Vagina (tissue), 2 donors: Measurements from ENCODE around the gene DYNLT4.

Experiments used
- POLR2AphosphoS5 ChIP-seq, 2 donors: sonication (generic); formaldehyde crosslinking; IDR thresholded peaks; one replicate each; pipeline ENCODE4 v1.9.0; 2017; ENCODE audit warnings: antibody characterized with exemption in 2 of 2, mild to moderate bottlenecking in 2 of 2, low read depth in 1 of 2; ENCODE audit not compliant: insufficient read depth in 1 of 2
- TF ChIP-seq, protein P1 (sequence below), 3 experiments: fragments of 450-650 bp in 2 of 3; fragments of 200-600 bp in 1 of 3; sonication (generic) in 1 of 3; IDR thresholded peaks; one replicate each; pipeline ENCODE4 v1.5.1; 2017 to 2019; ENCODE audit warnings: antibody characterized with exemption in 3 of 3, mild to moderate bottlenecking in 2 of 3, moderate library complexity in 2 of 3

DNA sequence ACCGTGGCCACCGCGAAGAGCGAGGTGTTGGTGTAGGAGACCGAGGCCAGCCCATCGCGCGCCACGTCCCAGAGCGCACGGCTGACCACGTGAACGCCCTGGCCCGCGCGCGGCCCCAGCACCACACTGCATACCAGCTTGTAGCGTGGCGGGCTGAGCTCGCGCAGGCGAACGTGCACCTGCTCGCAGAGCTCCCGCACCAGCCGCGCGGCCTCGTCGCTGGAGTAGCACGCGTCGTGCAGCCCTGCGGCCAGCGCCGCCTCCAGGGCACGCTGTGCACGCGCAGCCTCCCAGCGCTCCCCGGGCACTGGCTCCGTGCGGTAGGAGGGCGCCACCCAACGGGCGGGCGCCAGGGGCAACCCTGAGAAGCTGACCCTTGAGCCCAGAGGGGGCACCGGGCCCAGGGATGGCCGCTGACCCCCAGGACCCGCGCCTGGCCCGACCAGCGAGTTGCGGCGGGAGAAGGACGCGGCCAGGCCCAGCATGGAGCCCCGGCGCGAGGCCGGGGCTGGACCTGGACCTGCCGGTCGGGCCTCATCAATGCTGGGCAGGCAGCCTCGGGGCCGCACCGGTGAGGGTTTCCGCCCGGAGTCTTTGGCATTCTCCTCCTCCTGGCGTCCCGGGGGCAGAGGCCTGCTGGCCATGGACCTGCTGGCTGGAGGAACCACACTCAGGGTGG is 987 bp downstream of the DYNLT4 start:
- TF ChIP-seq, protein P1, sequence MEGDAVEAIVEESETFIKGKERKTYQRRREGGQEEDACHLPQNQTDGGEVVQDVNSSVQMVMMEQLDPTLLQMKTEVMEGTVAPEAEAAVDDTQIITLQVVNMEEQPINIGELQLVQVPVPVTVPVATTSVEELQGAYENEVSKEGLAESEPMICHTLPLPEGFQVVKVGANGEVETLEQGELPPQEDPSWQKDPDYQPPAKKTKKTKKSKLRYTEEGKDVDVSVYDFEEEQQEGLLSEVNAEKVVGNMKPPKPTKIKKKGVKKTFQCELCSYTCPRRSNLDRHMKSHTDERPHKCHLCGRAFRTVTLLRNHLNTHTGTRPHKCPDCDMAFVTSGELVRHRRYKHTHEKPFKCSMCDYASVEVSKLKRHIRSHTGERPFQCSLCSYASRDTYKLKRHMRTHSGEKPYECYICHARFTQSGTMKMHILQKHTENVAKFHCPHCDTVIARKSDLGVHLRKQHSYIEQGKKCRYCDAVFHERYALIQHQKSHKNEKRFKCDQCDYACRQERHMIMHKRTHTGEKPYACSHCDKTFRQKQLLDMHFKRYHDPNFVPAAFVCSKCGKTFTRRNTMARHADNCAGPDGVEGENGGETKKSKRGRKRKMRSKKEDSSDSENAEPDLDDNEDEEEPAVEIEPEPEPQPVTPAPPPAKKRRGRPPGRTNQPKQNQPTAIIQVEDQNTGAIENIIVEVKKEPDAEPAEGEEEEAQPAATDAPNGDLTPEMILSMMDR (IDR thresholded peaks at IDR 0.05) = no peak
- no peak for TF ChIP-seq POLR2AphosphoS5 (IDR thresholded peaks at IDR 0.05; ENCODE audit: insufficient read depth in 1 of 2, low read depth in 1 of 2)
